Activated gamma-delta T cell treated with Interleukin-2 at 50 U/mL for 16 hours (primary cell): ENCODE measurements around the gene GCN1.

Experiments used
- DNase-seq: peaks from one replicate; pipeline ENCODE4 v3.0.0-alpha.2; 2020

The GCN1 gene

GRCh38 chr12:120181991-120182631 lies 12.4 kb downstream of the GCN1 start:
- DNase-seq, result no peak

GRCh38 chr12:120180975-120181374 lies 13.5 kb downstream of the GCN1 start:
- no peak for DNase-seq

GRCh38 chr12:120175537-120175936 lies 19.0 kb downstream of the GCN1 start:
- no peak for DNase-seq

- no peak for DNase-seq
These were observed 19.5 kb downstream of the GCN1 start for GRCh38 chr12:120175062-120175461.

- DNase-seq, result no peak
These were observed 22.5 kb downstream of the GCN1 start for GRCh38 chr12:120172053-120172452.

- no peak for DNase-seq
These were observed 23.9 kb downstream of the GCN1 start for GRCh38 chr12:120170631-120171030.

GRCh38 chr12:120169946-120170345 lies 24.6 kb downstream of the GCN1 start:
- no peak for DNase-seq

GRCh38 chr12:120168337-120168736 lies 26.2 kb downstream of the GCN1 start:
- DNase-seq, result no peak

- DNase-seq, result no peak
These were observed 26.9 kb downstream of the GCN1 start for GRCh38 chr12:120167529-120168095.

GRCh38 chr12:120164293-120164692 lies 30.2 kb downstream of the GCN1 start:
- no peak for DNase-seq

GRCh38 chr12:120162763-120163162 lies 31.8 kb downstream of the GCN1 start:
- DNase-seq, result no peak

GRCh38 chr12:120161852-120162251 lies 32.7 kb downstream of the GCN1 start:
- no peak for DNase-seq

- DNase-seq, result no peak
These were observed 34.8 kb downstream of the GCN1 start for GRCh38 chr12:120159509-120160237.

- DNase-seq, result no peak
These were observed 36.2 kb downstream of the GCN1 start for GRCh38 chr12:120158351-120158750.

- no peak for DNase-seq
These were observed 36.8 kb downstream of the GCN1 start for GRCh38 chr12:120157678-120158077.

GRCh38 chr12:120156315-120157259 lies 37.9 kb downstream of the GCN1 start:
- DNase-seq, result no peak

- DNase-seq, result no peak
These were observed 39.4 kb downstream of the GCN1 start for GRCh38 chr12:120155072-120155471.

- DNase-seq, result no peak
These were observed 43.5 kb downstream of the GCN1 start for GRCh38 chr12:120150919-120151525.

- DNase-seq, result no peak
These were observed 46.5 kb downstream of the GCN1 start for GRCh38 chr12:120148011-120148410.

GRCh38 chr12:120145164-120145563 lies 49.4 kb downstream of the GCN1 start:
- DNase-seq, result no peak

- DNase-seq, result no peak
These were observed 50.3 kb downstream of the GCN1 start for GRCh38 chr12:120144215-120144614.

- no peak for DNase-seq
These were observed 52.2 kb downstream of the GCN1 start for GRCh38 chr12:120142231-120142877.
